Stimulated activated CD8-positive, alpha-beta memory T cell treated with anti-CD3 and anti-CD28 coated beads, Interleukin-12 subunit alpha, Interleukin-12 subunit beta, amount 100 ng/mL, for 24 hours (primary cell): ENCODE measurements around the gene GRIK2.

Experiments
- DNase-seq: peaks from one replicate; pipeline ENCODE4 v3.0.0-alpha.2; 2020; ENCODE audit errors: extremely low read depth

Gene GRIK2

GRCh38 chr6:101400326-101401135, 7.0 kb downstream of the GRIK2 start:
- DNase-seq, result no peak

- no peak for DNase-seq
These were observed 7.7 kb downstream of the GRIK2 start for GRCh38 chr6:101401171-101401570.

DNA sequence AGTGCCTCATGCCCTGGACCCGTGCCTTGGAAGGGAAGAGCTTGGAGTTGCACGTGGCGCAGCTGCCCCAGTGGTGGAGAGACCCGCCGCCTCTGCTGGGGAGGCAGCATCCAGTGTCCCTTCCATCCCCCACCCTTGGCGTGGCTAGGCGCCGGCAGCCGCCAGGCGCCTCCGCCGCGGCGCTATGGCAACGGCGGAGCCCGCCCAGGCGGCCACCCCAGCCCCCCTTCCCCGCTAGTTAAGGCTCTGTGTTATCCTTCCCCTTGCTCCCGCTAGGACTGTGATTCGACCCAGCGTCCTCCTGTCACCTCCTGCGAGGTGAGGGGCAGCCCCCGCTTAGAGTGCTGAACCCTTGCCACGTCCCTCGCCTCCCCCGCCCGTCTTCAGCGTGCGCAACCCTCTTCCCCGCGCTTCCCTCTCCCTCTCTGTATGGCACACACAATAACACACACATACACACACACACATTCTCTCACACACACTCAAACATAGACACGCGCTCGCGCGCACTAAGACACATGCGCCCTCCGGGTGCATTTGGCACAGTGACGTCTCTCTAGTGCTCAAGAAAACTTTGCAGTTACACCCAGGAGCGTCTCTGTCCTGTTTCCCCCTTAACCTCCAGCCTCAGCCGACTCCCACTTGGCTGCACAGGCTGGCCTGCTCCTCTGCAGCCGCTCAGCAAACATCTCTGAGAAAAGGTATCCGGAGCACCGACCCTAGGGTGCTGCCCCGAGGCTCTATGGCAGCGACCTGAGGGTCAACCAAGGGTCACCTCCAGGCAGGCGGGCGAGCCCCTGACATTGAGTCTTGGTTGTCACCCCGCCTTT, 8.5 kb downstream of the GRIK2 start:
- DNase-seq, result no peak

GRCh38 chr6:101402622-101403031, 9.1 kb downstream of the GRIK2 start:
- DNase-seq, result no peak

DNA sequence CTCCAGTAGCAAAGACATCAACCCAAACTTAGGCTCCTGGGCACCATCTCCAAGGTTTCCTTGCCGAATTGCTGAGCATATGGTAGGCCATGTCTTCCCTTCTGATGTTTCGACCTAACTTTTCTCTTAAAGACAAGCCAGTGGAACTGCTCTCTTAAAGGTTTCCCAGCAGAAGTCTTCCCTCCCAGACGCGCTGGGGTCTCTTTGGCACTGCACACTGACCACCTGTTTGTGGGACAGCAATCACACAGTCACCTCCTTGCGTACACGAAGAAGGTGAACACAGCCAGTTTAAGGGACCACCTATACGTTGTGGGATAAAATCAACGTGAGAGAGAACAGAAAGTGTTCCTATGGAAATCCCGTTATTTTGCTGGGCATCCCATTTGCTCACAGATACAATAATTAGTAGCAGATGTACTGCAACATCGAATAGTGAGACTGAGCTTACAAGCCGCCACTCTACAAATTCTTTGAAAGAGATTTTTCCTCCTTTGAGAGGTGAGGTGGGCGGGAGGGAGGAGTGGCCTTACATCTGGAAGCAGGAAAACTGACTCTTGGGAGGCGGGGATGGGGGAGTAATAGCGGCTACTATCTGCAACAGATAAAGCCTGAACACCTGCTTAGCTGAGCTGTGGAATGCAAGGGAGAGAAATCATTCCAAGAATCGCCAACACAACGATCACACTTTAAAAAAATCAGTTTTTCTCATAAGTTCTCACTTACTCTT, 9.9 kb downstream of the GRIK2 start:
- DNase-seq, result no peak

DNA sequence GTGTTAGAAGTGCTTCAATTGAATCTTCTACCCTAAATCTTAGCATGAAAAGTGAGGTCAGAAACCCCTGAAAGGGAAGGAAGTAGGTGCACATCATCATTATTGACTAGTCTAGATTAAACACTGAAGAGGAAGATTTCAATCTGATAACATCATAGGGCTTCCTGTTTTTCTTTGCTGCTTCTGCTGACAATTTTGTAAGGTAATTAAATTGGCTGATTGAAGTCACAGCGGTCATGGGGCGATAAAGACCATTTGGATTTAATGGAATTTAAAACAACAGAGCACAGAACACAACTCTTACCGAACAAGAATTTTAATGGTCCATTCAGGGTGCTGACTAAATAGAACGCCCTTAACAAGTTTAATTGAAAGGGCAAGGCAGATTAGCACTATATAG, 11.3 kb downstream of the GRIK2 start:
- DNase-seq, result no peak

DNA sequence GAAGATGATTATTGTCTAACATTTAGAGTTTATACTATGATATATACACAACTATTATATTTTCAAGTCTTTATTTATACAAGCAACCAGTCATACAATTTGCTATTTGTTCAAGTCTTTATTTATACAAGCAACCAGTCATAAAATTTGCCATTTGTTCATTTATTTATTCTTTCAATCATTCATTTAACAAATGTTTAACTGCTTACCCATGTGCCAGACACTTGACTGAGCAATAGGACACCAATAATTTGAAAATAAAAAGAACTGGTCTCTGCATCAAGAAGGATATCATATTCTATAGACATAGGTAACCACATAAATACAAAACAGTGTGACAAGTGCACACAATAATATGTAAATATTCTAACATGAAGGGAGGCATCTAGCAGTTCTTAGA, 20.3 kb downstream of the GRIK2 start:
- no peak for DNase-seq

DNA sequence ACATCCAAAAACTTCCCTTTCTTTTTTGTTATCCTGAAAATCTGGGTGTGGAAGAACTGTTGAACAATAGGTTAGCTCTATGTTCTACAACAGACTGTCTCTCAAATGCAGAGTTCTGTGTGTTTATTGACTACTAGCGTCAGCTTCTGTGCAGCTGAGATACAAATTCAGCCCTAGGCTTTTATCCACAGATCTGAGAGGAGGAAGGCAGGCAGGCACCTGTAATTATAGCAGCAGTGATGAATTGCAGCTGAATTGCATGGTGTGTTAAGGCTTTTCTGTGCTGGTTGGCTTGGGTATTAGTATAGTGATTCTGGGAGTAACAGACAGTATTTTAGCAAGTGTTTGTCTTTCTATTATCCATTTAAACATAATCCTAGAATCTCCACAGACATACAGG, 24.4 kb downstream of the GRIK2 start:
- no peak for DNase-seq

DNA sequence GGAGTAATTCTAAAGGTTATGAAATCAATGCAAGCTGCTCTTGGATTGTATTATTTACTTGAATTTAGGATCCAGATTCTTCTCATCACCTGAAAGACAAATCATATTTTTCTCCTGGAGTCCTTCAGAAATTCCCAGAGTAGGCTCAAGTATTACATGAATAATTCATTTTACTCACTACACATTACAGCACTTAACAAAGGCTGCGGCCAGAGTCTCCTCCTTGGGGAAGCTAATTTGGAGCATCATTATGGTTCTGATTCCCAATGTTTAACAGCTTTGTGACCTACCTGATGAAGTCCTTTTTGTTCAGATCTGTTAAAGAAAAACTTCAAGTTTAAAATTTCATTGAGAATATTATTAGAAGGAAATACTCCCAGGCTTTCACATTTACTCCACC, 28.7 kb downstream of the GRIK2 start:
- no peak for DNase-seq

- DNase-seq, result no peak
These were observed 29.3 kb downstream of the GRIK2 start for GRCh38 chr6:101422811-101423210.

GRCh38 chr6:101429270-101429669, 35.8 kb downstream of the GRIK2 start:
- no peak for DNase-seq

DNA sequence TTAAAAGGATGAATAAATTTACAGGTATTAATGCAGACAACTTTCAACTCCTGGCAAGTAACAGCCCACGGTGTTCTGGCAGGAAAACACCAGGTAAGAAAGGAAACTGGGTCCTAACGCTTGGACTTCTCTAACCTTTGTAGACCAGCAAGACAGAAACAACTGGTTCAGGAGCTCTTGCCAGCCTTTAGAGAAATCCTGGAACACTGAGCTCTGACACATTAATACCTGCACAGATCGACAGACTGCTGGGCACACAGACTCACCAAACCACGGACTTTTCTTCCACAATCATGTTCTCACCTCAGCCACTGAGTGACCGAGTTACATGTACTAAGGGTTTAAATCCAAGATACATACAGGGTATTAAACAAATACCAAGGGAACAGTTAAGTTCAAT, 36.3 kb downstream of the GRIK2 start:
- no peak for DNase-seq

- no peak for DNase-seq
These were observed 39.6 kb downstream of the GRIK2 start for GRCh38 chr6:101433141-101433540.

DNA sequence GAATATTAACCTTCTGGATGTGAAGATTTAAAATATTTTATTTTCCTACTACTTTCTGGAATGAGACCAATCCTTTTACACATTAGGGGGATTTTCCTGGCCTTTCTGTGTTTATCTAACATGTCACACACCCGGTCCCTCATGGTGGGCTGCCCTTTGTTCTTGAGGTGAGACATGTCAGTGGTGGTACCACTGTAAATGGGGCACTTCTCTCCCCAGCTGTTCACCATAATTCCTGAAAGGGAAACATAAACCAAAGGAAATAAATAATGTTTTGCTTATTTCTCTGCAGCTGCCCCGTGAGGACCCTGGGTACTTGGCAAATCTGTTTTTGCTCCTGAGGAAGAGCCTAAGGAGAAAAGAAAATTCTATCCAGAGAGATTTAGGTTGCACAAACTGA, 41.1 kb downstream of the GRIK2 start:
- no peak for DNase-seq

GRCh38 chr6:101435038-101435437, 41.5 kb downstream of the GRIK2 start:
- no peak for DNase-seq

- no peak for DNase-seq
These were observed 46.3 kb downstream of the GRIK2 start for GRCh38 chr6:101439790-101440189.

DNA sequence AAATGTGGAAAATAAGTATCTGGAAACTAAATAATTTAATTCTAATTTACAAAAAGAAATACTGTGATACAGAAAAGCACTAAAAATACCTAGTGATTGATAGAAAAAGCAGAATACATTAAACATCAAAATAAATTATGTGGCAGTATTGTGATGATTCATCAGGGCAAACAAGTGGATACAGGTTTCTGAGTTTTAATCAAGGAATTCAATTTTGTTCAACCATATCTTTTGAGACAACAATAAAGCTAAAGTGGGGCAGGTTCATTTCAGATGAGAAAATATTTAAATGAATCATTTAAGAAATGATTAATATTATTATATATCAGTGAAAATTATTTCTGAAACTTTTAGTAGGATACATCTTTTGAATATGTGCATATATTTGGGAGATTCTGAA, 49.8 kb downstream of the GRIK2 start:
- DNase-seq, result no peak

GRCh38 chr6:101444717-101445116, 51.2 kb downstream of the GRIK2 start:
- DNase-seq, result no peak

GRCh38 chr6:101445527-101445926, 52.0 kb downstream of the GRIK2 start:
- DNase-seq, result no peak

DNA sequence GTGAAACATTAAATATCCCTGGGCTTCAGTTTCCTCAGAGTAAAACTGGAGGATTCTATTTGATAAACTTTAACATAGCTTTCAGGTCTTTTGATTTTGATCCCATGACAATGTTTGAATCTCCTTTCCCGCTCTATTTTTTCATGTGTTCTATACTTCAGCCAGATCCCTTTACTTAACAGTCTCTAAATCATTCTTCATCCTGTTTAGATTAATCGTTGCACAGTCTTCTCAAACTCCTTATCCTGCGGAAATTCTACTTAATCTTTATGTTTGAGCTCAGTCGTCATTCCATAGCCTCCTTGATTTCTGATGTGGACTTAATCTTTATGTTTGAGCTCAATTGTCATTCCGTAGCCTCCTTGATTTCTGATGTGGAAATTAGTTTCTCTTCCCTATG, 57.4 kb downstream of the GRIK2 start:
- no peak for DNase-seq

- DNase-seq, result no peak
These were observed 58.5 kb downstream of the GRIK2 start for GRCh38 chr6:101451981-101452380.

DNA sequence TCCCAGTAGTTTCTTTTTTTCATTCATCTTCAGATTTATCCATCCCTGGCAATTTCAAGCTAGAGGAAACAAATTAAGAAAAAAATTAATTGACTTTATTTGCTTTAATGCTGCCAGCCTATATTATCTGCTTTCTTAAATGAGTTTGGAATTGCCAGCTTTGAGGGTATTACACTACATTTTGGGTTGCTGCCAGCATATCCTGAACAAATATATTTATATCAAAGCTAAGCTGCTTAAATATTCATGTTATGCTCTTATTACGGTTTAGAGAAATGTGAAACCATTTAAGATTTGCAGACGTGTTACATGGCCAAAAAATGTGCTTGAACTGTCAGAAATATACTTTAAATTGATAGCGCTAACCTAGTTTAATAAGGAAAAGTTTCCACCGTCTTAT, 59.7 kb downstream of the GRIK2 start:
- no peak for DNase-seq
